ENCODE data around the gene METRN. TPM values are rescaled to one million over a fixed set of nuclear protein-coding genes. Genes with fewer than 3 reads are reported as not detected.
A peak's percentile ranks its signal among the peaks of the same experiment; 100 is the strongest.

The METRN gene
- total RNA-seq, 1 donor from 2014 or later: 58.5 TPM

DNA sequence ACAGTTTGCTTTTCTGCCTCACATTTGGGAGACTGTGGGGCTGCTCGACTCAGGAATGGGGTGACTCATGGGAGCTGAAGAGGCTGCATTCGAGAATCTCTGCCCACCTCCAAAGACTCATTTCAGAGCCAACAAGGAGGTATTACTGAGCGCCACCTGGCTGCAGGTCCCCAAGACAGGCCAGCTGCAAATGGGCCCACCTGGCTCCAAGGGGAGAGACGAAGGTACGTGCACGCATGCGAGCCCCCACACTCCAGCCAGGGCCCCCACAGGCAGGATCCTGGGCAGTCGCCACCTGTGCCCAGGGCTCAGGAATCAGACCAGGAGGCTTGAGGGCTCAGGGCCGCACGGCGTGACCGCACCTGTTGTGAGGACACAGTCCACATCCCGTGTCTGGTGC is 18.0 kb downstream of the METRN start:
- H3K4me3 Mint-ChIP-seq (ENCODE audit: unreplicated experiment): no peak overlapping the region
- DNase-seq (ENCODE audit: low spot score): peak; percentile 87

DNA sequence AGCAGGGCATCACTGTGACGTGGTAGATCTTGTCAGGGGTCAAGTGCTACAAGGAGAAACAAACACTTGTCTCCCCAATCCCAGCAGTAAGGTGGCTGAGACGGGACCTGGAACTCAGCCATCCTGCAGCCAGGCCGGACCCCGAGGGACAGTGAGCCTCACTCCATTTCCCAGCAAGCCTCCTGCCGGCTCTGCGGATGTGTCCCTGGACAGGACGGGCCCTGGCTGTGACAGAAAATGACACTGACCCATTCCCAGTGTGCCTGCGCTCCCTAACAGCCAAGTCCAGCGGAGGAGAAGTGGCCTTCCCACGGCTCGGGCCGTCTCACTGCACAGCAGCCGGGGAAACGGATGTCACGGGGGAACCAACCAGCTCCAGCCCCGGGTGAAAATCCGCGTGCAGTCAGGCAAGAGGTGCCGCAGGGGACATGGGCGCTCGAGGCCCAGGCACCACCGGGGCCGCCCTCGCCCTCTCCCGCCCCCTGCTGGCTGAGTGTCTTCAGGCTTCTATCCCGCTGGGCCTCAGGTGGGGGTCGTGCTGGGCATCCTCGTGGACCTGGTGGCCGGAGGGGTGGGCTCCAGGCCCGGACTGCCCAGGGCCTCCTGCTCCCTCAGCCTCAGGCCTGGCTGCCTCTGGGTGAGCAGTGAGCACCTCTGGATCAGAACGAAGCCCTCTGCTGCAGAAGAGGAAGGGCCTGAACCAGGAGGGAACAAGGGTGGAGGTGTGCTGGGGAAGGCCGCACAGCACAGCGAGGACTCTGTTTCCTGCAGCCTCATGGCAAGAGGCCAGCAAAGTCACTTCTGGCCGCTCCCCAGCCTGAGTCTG is 18.7 kb downstream of the METRN start:
- TF ChIP-seq, protein P1, sequence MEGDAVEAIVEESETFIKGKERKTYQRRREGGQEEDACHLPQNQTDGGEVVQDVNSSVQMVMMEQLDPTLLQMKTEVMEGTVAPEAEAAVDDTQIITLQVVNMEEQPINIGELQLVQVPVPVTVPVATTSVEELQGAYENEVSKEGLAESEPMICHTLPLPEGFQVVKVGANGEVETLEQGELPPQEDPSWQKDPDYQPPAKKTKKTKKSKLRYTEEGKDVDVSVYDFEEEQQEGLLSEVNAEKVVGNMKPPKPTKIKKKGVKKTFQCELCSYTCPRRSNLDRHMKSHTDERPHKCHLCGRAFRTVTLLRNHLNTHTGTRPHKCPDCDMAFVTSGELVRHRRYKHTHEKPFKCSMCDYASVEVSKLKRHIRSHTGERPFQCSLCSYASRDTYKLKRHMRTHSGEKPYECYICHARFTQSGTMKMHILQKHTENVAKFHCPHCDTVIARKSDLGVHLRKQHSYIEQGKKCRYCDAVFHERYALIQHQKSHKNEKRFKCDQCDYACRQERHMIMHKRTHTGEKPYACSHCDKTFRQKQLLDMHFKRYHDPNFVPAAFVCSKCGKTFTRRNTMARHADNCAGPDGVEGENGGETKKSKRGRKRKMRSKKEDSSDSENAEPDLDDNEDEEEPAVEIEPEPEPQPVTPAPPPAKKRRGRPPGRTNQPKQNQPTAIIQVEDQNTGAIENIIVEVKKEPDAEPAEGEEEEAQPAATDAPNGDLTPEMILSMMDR (IDR thresholded peaks at IDR 0.05): peak; percentile 51
- Mint-ChIP-seq H3K4me3 (ENCODE audit: unreplicated experiment) (no peak overlapping the region), H3K36me3 (ENCODE audit: low read depth) (peaks cover 8% of the 10 kb centered on the region), H3K9me3 (ENCODE audit: low read depth) (no peaks in the 10 kb centered on the region), H3K27ac (ENCODE audit: unreplicated experiment) (no peak overlapping the region), H3K4me1 (ENCODE audit: low read depth) (no peaks in the 10 kb centered on the region), H3K27me3 (ENCODE audit: low read depth) (no peaks in the 10 kb centered on the region)
- peak; percentile 87 for DNase-seq (ENCODE audit: low spot score)

More for the DNA sequence above, 18.0 kb downstream of the METRN start:
- Mint-ChIP-seq H3K9me3 (ENCODE audit: low read depth) (no peaks in the 10 kb centered on the region), H3K4me1 (ENCODE audit: low read depth) (no peaks in the 10 kb centered on the region), H3K27ac (ENCODE audit: unreplicated experiment) (no peak overlapping the region), H3K27me3 (ENCODE audit: low read depth) (no peaks in the 10 kb centered on the region), H3K36me3 (ENCODE audit: low read depth) (peaks cover 6% of the 10 kb centered on the region)
- TF ChIP-seq, protein P1 (IDR thresholded peaks at IDR 0.05): no peak

DNA sequence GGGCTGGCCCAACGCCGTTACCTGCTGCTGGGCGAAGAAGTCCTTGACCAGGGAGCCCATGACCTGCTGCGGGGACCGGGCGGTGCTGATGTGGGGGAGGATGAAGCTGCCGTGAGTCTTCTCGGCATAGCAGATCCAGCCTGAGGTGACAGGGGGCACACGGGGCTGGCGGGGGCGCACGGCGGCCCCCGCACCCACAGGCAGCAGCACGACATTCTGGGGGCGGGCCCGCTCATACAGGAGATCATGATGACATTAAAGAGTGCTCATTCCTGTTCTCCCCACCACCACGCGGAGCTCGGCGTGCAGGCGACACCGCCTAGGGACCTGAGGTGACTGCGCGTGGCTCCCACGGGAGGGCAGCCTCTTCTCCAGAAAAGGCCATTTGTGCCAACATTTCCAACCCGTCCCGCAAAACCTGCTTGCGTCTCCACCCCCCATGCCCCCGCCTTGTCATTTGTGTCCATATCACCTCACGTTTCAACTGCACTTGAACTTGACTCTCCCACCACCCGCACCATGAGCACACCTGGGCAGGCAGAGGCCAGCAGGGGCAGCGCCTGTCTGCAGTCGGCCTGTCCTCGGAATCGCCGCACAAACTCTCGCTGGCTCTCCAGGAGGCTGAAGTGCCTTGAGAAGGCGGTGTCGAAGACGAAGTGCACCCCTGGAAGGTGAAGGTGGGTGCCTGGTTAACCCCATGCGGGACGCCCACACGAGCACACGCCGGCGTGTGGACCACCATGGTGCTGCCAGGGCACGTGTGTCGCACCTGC is 19.5 kb downstream of the METRN start:
- Mint-ChIP-seq H3K9me3 (ENCODE audit: low read depth) (no peaks in the 10 kb centered on the region), H3K27me3 (ENCODE audit: low read depth) (no peaks in the 10 kb centered on the region), H3K4me1 (ENCODE audit: low read depth) (peaks cover 5% of the 10 kb centered on the region), H3K4me3 (ENCODE audit: unreplicated experiment) (no peak overlapping the region), H3K36me3 (ENCODE audit: low read depth) (peaks cover 8% of the 10 kb centered on the region), H3K27ac (ENCODE audit: unreplicated experiment) (no peak overlapping the region)
- DNase-seq (ENCODE audit: low spot score): peak; percentile 80
- TF ChIP-seq, protein P1 (IDR thresholded peaks at IDR 0.05): no peak

DNA sequence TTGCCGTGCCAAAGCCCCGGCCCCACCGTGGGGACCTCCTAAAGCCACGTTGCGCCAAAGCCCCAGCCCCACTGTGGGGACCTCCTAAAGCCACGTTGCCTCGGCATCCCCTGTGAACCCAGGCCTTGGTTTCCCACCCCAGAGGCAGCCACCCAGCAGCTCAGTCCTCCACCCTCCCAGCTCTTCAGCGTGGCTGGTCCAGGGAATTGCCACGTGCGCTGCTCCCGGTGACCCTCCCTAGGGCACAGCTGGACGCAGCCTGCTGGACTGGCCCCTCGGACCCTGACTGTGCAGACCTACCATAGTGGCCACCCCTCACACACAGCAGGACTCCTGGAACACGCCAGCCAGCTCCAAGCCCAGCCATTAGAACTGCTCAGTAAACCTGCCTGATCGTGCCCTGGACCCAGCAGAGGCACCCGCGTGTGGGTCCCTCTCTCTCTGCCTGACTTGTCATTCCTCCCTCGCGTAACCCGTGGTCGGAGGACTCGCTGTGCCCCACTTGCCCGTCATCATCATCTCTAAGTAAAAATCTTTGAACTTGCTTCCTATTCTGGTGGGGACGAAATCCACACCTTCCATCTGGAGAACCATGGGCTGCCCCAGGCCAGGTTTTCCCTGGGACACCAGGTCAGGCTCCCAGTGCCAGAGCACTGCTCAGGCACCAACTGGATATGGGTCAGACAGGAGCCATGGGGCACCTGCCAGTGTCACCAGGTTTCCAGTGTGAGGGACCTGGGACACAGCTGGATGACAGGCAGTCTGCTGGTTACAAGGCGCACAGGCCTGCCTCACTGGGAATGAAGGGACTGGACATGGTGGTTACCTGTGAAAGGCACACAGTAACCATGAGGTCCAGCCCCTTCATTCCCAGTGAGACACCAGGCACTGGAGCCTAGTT is 20.3 kb downstream of the METRN start:
- no peaks in the 10 kb centered on the region for H3K27me3 Mint-ChIP-seq (ENCODE audit: low read depth)
- H3K9me3 Mint-ChIP-seq (ENCODE audit: low read depth): no peaks in the 10 kb centered on the region
- peaks cover 13% of the 10 kb centered on the region for H3K4me1 Mint-ChIP-seq (ENCODE audit: low read depth)
- DNase-seq (ENCODE audit: low spot score): peak; percentile 72
- H3K36me3 Mint-ChIP-seq (ENCODE audit: low read depth): peaks cover 8% of the 10 kb centered on the region
- no peak overlapping the region for H3K27ac Mint-ChIP-seq (ENCODE audit: unreplicated experiment)
- TF ChIP-seq, protein P1 (IDR thresholded peaks at IDR 0.05): no peak
- no peak overlapping the region for H3K4me3 Mint-ChIP-seq (ENCODE audit: unreplicated experiment)
